NCI-H1048 (cell line): ENCODE data around the gene CALHM3.
"Not testable (repeated sequence)": the region's sequence is repeated elsewhere in the genome, so short reads cannot be mapped to it uniquely, and the experiment has no call there.

Experiments used
- DNase-seq: peaks from one replicate; lab custom pipeline; 2025; lab: John Stamatoyannopoulos, UW

CALHM3 gene, protein sequence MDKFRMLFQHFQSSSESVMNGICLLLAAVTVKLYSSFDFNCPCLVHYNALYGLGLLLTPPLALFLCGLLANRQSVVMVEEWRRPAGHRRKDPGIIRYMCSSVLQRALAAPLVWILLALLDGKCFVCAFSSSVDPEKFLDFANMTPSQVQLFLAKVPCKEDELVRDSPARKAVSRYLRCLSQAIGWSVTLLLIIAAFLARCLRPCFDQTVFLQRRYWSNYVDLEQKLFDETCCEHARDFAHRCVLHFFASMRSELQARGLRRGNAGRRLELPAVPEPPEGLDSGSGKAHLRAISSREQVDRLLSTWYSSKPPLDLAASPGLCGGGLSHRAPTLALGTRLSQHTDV

DNA sequence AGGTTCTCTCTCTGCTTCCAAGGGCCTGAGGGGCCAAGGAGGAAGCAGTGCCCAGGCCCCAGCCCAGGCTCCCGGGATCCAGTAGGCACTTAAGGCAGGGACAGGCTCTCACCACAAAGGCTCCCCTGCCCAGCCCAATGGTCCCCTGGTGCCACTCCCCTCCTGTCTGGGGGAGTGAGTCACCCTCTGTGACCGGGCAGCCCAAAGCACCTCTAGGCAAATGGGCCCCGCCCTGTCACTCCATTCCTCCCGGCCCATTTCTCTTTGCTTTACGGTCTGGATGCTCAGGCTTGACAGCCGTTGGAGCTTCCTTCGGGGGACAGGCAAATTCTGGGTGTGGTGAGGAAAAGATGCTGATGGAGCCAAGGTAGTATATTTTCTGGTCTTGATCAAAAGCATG, at the start of gene CALHM3:
TSS of gene CALHM3 (minus strand) at position 106 of the 400 bp plus-strand sequence. CDS start 208 bp downstream, outside the sequence.
- no peak for DNase-seq

DNA sequence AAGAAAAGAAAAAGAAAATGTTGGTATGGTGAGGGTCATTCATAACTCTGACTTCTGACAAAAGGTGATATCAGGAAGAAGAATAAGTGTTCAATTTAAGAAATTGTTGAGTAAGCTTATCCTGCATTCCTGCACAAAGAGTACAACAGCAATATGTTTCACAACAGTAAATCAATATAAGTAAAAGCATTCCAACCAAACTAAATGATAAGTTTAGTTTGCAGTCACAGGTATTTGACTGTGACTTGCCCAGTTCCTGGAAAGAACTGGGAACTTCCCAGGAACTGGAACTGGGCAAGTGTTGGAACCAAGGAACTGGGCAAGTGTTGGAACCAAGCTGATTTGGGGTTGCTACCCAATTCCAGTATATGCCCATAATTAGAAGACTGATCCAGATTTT, 49.5 kb upstream of the CALHM3 start:
- DNase-seq, result no peak

DNA sequence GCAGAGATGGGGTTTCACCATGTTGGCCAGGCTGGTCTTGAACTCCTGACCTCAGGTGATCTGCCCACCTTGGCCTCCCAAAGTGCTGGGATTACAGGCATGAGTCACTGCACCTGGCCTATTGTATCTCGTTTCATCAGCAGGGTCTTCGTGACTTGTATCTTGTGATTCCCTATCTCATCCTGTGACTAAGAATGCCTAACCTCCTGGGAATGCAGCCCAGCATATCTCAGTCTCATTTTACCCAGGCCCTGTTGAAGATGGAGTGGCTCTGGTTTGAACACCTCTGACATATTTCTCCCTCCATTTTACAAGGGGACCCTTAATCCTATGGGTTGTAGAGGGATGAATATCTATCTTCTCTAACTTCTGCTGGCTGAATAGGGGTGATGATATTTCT, 48.4 kb upstream of the CALHM3 start:
- not testable (repeated sequence) for DNase-seq

DNA sequence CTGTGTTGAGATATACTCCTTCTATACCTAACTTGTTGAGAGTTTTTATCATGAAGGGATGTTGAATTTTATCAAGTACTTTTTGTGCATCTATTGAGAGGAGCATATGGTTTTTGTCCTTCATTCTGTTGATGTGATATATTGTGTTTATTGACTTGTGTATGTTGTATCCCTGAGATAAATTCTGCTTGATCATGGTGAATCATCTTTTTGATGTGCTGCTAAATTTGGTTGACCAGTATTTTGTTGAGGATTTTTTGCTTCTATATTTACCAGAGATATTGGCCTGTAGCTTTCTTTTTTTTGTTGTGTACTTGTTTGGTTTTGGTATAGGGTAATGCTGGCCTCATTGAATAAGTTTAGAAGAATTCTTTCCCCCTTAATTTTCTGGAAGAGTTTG, 46.9 kb upstream of the CALHM3 start:
- no peak for DNase-seq

DNA sequence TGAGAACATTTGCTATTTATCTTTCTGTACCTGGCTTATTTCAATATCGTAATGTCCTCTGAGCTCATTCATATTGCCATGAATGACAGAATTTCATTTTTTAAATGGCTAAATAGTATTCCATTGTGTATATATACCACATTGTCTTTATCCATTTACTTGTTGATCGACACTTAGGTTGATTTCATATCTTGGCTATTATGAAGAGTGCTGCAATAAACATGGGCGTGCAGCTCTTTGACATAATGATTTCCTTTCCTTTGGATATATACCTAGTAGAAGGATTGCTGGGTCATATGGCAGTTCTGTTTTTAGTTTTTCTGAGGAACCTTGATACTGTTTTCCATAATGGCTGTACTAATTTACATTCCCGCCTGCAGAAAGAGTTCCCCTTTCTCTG, 44.6 kb upstream of the CALHM3 start:
- no peak for DNase-seq

DNA sequence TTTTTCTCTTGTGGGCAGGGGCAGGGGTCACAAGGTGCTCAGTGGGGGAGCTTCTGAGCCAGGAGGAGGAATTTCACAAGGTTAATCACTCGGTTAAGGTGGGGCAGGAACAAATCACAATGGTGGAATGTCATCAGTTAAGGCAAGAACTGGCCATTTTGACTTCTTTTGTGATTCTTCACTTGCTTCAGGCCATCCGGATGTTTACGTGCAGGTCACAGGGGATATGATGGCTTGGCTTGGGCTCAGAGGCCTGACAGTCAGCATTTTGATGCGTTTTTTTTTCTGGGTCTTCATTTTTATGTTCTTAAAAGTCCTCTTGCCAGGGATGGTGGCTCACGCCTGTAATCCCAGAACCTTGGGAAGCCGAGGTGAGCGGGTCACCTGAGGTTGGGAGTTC, 43.0 kb upstream of the CALHM3 start:
- DNase-seq, result not testable (repeated sequence)

DNA sequence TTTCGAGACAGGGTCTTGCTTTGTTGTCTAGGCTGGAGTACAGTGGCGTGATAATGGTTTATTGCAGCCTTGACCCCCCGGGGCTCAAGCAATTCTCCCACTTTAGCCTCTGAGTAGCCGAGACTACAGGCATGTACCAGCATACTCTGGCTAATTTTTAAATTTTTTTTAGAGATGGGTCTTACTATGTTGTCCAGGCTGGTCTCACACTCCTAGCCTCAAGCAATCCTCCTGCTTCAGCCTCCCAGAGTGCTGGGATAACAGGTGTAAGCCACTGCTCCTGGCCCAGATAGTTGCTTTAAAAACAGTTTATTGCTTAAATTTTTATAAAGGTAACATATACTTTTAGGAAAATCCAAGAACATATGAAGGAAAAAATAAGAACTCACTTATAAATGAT, 40.8 kb upstream of the CALHM3 start:
- no peak for DNase-seq

DNA sequence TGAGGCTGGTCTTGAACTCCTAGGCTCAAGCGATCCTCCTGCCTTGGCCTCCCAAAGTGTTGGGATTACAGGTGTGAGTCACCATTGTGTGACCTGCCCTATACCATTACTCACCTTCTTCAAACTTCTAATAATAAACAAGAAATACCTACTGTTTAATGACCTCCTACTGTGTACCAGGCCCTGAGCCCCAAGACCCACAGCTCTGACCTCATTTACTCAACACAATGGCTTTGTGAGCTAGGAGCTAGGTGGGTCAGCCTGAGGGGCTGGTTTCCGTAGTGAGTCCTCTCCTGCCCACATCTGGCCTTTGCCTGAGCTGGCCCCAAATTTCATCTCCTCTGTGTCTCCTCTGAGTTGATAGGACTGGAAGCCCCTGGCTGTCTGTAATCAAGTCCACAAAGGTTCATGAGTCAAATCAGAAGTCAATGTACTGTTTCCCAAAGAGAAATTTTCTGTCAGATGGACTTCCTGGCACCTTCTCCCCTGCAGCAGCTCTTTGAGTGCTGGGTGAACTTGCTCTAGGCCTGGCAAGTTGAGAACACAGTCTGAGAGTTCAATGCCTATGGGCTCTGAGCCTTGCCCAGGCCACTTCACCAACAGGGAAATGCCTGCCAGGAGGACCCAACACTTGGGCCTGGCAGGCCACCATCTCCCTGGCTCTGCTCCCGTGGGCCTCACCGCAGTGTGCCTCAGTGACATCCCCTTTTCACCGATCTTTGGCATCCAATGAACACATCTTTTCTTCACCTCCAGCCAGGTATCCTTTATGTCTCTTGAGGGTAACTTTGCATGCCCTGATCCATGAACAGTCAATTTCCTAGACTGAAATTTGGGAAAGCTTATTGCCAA, 38.4 kb upstream of the CALHM3 start:
- DNase-seq, result no peak

DNA sequence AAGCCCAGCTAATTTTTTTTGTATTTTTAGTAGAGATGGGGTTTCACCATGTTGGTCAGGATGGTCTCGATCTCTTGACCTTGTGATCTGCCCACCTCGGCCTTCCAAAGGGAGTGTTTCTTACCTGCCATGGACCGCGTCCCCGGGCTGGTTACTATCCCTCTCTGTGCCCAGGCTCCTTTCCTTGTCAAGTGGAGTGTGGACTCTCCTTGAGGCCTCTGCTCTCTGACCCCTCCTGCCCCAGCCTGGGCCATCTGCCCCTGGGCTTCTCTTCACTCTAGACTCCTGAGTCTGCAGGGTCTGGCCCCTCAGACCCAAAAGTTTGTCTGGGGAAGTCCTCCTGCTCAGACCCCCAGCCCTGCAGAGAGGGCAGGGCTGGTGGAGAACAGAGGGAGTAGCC, 35.2 kb upstream of the CALHM3 start:
- DNase-seq, result no peak

DNA sequence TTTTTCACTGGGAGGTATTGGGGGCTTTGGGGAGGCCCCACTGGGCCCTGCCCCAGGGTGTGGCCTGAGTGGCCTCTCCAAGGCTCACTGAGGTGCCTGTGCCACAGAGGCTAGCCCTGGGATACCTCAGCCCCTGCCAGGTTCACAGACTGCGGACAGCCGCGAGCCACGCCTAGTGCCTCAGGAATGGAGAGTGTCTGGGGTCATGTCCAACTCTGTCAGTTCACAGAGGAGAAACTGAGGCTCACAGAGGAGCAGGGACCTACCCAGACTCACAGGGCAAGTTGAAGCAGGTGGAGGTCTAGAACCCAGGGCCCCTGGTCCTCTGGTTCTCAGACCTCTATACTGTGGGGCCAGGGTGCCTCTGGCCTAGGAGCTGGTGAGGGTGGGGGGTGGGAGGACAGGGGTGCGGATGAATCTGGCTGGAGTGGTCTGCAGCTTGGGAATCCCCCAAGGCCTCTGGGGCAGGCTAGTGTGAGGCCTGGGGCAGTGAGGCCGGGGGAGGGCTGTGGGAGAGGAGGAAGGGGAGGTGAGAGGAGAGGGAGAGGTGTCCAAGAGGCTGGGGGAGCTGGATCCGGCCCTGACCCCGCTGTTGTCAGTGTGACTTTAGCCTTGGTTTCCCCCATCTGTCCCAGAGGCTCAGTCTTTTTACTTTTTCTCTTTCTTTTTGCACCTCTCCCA, 34.5 kb upstream of the CALHM3 start:
- no peak for DNase-seq

DNA sequence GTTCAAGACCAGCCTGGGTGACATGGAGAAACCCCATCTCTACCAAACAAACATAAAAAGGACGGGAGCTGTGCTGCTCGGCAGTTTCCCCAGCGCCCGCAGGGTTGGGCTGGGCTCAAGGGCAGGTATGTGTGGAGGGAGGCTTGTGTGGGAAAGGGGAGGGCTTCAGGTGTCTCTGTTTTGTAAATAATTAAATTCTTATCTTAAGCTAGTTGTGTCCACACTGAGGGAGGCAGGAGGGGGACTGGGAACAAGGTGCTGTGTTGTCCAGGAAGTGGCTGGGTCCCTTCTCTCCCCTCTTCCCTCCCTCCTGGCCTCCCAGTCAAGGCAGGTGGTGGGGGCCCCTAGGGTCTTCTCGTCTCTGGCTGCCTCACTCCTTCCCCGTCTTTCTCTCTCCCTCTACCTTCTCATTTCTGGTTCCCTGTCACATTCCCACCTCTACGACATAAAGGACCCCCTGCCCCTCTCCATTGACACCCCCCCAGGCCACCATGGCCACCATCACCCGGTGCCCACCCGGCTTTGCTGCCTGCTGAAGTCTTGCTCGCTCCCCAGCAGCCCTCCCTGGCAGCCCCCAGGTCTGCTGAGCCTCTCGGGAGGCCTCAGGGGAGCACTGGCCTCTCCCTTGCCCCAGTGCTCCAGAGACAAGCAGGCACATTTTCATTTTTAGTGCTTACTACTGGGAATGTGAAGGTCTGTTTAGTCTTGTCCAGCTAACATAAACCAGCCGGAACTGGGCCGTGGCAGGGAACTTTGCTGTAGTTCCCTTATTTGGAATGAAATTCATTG, 33.7 kb upstream of the CALHM3 start:
- no peak for DNase-seq

DNA sequence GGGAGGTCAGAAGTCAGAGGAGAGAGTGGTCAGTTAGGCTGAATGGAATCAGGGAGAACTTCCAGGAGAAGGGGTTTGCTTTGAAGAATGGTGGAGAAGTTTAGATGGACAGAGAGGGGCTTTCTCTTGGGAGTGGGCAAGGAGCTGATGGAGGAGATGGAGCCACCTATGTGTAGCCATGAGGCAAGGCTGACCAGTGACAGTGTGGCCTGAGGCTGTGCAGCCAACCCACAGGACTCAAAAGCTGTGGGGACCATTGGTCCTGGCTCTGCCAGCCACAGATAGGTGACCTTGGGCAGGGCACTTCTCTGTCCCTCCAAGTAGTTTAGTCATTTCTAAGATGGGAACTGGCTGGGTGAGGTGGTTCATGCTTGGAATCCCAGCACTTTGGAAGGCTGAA, 33.1 kb upstream of the CALHM3 start:
- no peak for DNase-seq

DNA sequence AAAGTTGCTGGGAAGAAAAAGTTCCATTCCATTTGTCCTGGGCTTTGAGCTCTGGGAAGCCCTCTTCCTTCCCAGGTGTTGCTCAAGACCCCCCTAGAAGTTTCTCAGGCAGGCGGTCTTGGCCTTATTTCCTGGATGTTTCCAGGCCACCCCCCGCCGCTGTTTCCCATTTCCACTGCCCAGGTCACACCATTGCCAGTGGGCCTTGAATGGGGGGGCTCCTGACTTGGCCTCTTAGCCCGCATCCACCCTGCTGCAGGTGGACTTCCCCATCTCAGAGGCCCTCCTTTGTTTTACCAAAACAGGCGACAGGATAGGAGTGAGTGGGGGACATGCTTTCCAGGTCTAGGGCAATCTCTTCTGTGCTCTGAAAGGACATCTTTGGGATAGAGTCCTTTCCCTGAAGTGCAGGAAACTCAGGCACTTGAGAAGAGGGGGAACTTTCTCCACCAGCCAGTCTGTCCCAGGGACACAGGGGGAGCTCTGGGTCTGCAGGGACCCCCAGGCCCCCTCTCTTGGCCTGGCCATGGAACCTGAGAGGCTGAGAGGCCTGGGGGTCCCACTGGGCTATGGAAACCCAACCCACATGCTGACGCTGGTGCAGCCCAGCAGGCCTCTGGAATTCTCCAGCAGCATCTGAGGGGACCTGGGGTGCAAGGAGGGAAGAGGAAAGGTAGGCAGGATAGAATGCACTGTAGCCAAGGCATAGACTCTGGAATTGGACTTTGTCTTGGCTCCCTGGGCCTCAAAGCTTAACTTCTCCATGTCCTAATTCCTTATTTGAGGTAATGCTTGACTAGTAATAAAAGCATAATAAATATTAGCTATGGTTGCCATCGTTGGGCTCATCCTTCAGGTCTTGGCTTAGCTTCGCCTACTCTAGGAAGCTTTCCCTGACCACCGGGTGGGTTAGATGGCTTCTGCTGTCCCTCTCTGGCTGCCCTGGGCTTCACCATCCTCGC, 32.0 kb upstream of the CALHM3 start:
- DNase-seq, result no peak

DNA sequence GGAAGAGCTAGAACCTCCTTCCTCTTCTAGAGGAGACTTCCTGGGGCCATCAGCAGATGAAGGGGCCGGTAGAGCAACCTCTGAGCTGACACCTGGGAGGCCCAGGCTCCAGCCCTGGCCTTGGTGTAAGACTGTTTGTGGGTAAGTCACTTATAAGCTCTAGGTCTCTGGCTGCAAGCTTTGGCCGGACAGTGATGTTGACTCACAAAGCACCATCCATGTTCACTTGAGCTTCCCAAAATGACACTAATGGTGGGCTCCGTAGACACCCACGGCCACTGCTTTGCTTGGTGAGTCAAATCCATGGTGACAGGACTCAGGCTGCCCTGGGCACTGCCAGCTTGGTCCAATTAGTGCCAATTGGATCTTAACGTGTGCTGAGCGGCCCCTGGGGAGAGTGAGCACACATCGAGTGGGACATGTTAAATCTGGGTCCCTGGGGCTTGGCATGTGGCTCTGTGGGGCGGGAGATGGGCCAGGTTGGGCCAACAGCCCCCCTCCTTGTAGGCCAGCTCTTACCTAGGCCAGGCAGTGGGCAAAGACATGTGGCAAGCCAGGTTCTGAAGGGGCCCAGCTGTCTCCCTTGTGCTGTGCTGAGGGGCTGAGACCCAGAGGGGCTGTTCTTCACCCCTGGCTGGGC, 31.1 kb upstream of the CALHM3 start:
- no peak for DNase-seq

DNA sequence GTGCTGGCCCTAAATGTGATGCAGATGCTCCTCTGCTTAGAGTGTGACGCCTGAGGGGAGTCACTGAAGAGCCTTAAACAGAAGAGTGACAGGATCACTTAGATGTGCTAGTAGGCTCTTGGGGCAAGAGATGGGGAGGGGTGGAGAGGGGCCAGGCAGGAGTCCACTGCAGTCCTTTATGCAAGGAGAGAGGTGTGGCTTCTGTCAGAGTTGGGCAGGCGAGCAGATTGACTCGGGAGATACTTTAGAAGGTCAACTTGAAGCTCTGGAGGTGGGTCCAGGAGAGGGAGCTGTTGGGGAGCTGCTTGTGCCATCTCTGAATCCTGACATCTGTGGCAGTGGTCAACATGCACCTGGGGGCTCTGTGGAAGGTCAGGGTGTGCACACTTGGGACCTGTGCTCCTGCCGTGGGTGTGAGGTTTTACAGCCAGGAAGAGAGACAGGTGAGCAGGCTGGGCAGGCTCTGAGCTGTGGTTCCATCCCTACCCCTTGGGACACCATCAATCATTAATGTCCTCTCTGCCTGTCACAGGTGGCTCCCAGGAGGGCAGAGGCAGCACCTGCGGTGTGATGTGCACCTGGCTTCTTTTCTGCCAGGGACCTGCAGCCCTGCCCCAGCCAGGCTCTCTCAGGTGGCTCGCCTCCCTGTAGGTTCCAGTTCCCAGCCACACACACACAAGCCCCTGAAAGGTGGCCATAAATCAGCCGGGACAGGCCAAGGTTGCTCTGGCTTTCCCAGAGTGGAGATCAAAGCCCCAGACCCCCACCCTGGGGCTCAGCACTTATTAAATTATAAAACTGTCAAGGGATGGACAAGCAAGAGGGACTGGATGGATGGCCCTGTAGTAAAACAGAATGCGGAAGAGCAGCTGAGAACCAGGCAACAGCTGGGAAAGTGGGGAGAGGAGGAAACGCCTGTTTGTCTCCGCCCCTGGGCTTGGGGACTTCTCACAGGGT, 28.5 kb upstream of the CALHM3 start:
- no peak for DNase-seq

DNA sequence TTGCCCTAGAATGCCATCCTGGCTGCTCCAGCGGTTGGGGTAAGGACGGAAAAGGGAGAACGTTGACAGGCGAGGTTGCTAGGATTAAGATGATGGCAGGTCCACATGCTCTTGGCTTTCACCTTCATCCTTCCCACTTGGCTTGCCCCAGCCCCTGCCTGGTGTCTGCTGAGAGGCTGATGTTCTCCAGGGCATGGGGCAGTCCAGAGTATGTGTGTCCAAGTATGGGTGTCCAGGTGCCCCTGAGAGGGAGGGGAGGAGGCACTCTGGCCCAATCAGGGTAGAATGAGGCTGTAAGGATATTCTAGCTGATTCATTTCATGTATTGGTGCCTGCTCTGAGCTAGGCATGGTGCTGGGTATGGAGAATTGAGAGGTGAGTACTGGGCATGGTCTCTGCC, 27.0 kb upstream of the CALHM3 start:
- DNase-seq, result no peak

DNA sequence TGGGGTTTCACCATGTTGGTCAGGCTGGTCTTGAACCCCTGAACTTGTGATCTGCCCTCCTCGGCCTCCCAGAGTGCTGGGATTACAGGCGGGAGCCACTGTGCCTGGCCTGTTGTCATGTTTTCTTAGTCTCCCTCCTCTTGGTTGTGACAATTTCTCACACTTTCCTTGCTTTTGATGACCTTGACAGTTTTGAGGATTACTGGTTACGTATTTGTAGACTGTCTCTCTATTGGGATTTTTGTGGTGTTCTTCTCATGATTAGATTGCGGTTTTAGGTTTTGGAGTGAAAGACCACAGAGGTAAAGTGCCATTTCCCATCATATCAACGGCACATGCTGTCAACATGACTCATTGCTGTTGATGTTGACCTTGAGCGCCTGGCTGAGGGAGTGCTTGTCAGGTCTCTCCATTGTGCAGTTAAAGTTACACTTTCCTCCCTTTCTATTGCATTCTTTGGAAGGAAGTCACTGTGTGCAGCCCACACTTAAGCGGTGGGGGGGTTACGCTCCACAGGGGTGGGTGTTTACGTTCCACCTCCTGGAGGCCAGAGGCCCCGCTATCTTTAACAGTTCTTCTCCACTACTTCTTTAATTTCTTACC, 25.2 kb upstream of the CALHM3 start:
- DNase-seq, result no peak

DNA sequence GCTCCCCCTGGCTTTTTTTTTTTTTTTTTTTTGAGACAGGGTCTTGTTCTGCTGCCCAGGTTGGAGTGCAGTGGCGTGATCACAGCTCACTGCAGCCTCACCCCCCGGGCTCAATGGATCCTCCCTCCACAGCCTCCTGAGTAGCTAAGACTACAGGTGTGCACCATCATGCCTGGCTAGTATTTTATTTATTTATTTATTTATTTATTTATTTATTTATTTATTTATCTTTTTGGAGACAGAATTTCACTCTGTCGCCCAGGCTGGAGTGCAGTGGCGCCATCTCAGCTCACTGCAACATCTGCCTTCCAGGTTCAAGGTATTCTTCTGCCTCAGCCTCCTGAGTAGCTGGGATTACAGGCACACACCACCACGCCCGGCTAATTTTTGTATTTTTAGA, 24.7 kb upstream of the CALHM3 start:
- not testable (repeated sequence) for DNase-seq
